H1 (cell line): Measurements from ENCODE around the gene SMU1. TPM values are rescaled to one million over a fixed set of nuclear protein-coding genes. Genes with fewer than 3 reads are reported as not detected.
A peak's percentile ranks its signal among the peaks of the same experiment; 100 is the strongest.

Experiments used
- BCL11A ChIP-seq, 2 experiments: IDR thresholded peaks; one replicate each; pipeline ENCODE4 v1.6.1; 2011; ENCODE audit warnings: low read depth in 2 of 2, low read length in 2 of 2, mild to moderate bottlenecking in 2 of 2
- EP300 ChIP-seq, 2 experiments: IDR thresholded peaks; 1 replicate in 1 of 2; 2 replicates in 1 of 2; pipeline ENCODE4 v1.6.1; 2011 to 2012; ENCODE audit warnings: low read depth in 2 of 2, low read length in 2 of 2, mild to moderate bottlenecking in 2 of 2, borderline replicate concordance in 1 of 2, inconsistent platforms in 1 of 2, moderate library complexity in 1 of 2
- EZH2 ChIP-seq: fragments of 200-600 bp; sonication (generic); IDR thresholded peaks from 2 replicates; pipeline ENCODE4 v1.7.1; 2012; ENCODE audit warnings: low read depth, mild to moderate bottlenecking, moderate library complexity, low read length, inconsistent platforms; ENCODE audit not compliant: severe bottlenecking
- GABPA ChIP-seq: IDR thresholded peaks from 2 replicates; pipeline ENCODE4 v1.6.1; 2011; ENCODE audit warnings: mild to moderate bottlenecking, low read length, moderate library complexity, borderline replicate concordance; ENCODE audit not compliant: insufficient read depth
- GTF2F1 ChIP-seq: IDR thresholded peaks from 2 replicates; pipeline ENCODE4 v1.6.1; 2012; ENCODE audit warnings: low read depth, low read length, improper control_type of control experiment, borderline replicate concordance
- HDAC2 ChIP-seq, 2 experiments: fragments of 300-600 bp in 1 of 2; sonication (generic) in 1 of 2; IDR thresholded peaks; 2 replicates each; pipeline ENCODE4 v1.6.1; 2011 to 2012; ENCODE audit warnings: low read depth in 2 of 2, low read length in 2 of 2, mild to moderate bottlenecking in 2 of 2, moderate library complexity in 2 of 2, borderline replicate concordance in 1 of 2, inconsistent platforms in 1 of 2
- JUND ChIP-seq: IDR thresholded peaks from 2 replicates; pipeline ENCODE4 v1.6.1; 2011; ENCODE audit warnings: mild to moderate bottlenecking, improper control_type of control experiment, low read length
- KDM1A ChIP-seq: fragments of 200-600, 300-600 bp; sonication (generic); IDR thresholded peaks from 2 replicates; pipeline ENCODE4 v1.7.1; 2016; ENCODE audit warnings: mild to moderate bottlenecking, low read length, borderline replicate concordance
- NANOG ChIP-seq: IDR thresholded peaks from 2 replicates; pipeline ENCODE4 v1.6.1; 2011; ENCODE audit warnings: low read length, low read depth, mild to moderate bottlenecking, inconsistent platforms; ENCODE audit not compliant: insufficient read depth, poor library complexity, severe bottlenecking
- POLR2A ChIP-seq, 2 experiments: IDR thresholded peaks; 1 replicate in 1 of 2; 2 replicates in 1 of 2; pipeline ENCODE4 v1.6.1; 2011; ENCODE audit warnings: low read depth in 2 of 2, low read length in 2 of 2, mild to moderate bottlenecking in 2 of 2; ENCODE audit errors: control extremely low read depth in 1 of 2
- POLR2AphosphoS5 ChIP-seq: IDR thresholded peaks from 2 replicates; pipeline ENCODE4 v1.6.1; 2011; ENCODE audit warnings: low read depth, low read length
- RAD21 ChIP-seq, 2 experiments: IDR thresholded peaks in 1 of 2; conservative IDR thresholded peaks in 1 of 2; 2 replicates each; pipeline ENCODE4 v1.6.1; 2011; ENCODE audit warnings: low read depth in 2 of 2, low read length in 2 of 2, improper control_type of control experiment in 1 of 2, inconsistent platforms in 1 of 2, mild to moderate bottlenecking in 1 of 2, moderate library complexity in 1 of 2
- SIN3A ChIP-seq, 2 experiments: IDR thresholded peaks in 1 of 2; conservative IDR thresholded peaks in 1 of 2; 2 replicates each; pipeline ENCODE4 v1.6.1; 2011 to 2012; ENCODE audit warnings: low read length in 2 of 2, improper control_type of control experiment in 1 of 2, low read depth in 1 of 2, mild to moderate bottlenecking in 1 of 2
- SIX5 ChIP-seq: IDR thresholded peaks from 2 replicates; pipeline ENCODE4 v1.6.1; 2011; ENCODE audit warnings: mild to moderate bottlenecking, low read depth, low read length
- SUZ12 ChIP-seq: fragments of 200-600 bp; sonication (generic); IDR thresholded peaks from 2 replicates; pipeline ENCODE4 v1.6.1; 2012; ENCODE audit warnings: mild to moderate bottlenecking, inconsistent platforms, low read length, moderate library complexity, mixed read lengths
- TAF1 ChIP-seq: IDR thresholded peaks from 2 replicates; pipeline ENCODE4 v1.6.1; 2011; ENCODE audit warnings: mild to moderate bottlenecking, low read depth, low read length
- TBP ChIP-seq: IDR thresholded peaks from 2 replicates; pipeline ENCODE4 v1.6.1; 2011; ENCODE audit warnings: low read depth, low read length, improper control_type of control experiment
- TCF12 ChIP-seq: IDR thresholded peaks from 2 replicates; pipeline ENCODE4 v1.6.1; 2011; ENCODE audit warnings: low read depth, mild to moderate bottlenecking, low read length
- TEAD4 ChIP-seq: IDR thresholded peaks from 2 replicates; pipeline ENCODE4 v1.6.1; 2012; ENCODE audit warnings: low read depth, low read length, inconsistent platforms, mixed read lengths
- polyA plus RNA-seq, 7 experiments: library from polyadenylated mRNA; depleted of rRNA in 3 of 7; stranded (reverse) in 5 of 7; unstranded in 2 of 7; fragments of >200 nt in 5 of 7; fragments of 200-250 nt in 2 of 7; gene quantifications; 1 replicate in 5 of 7; 2 replicates in 1 of 7; 4 replicates in 1 of 7; pipeline versions ENCODE4 v1.2.1 to v1.2.3, GENCODE V29; 2011 to 2013; ENCODE audit warnings: missing spikeins in 2 of 7, mixed read lengths in 2 of 7
- total RNA-seq: library from RNA; stranded (reverse); fragmentation: NEBNext Ultra II Directional; extraction: Animal tissue kit (Norgen Biotek cat#: 25700); gene quantifications from 2 replicates; pipeline ENCODE4 v1.2.1, GENCODE V29; 2021
- TF ChIP-seq, protein P1 (sequence below): IDR thresholded peaks from 2 replicates; pipeline ENCODE4 v1.6.1; 2011; ENCODE audit warnings: low read length, improper control_type of control experiment
- TF ChIP-seq, protein P2 (sequence below): IDR thresholded peaks from 2 replicates; pipeline ENCODE4 v1.6.1; 2012; ENCODE audit warnings: inconsistent platforms

Gene SMU1
- total and polyA plus RNA-seq, 2 of the 8 experiments (the other 6 are each of a cell fraction or from before 2014, with no cell fraction given): 8.4 to 26.0 TPM

DNA sequence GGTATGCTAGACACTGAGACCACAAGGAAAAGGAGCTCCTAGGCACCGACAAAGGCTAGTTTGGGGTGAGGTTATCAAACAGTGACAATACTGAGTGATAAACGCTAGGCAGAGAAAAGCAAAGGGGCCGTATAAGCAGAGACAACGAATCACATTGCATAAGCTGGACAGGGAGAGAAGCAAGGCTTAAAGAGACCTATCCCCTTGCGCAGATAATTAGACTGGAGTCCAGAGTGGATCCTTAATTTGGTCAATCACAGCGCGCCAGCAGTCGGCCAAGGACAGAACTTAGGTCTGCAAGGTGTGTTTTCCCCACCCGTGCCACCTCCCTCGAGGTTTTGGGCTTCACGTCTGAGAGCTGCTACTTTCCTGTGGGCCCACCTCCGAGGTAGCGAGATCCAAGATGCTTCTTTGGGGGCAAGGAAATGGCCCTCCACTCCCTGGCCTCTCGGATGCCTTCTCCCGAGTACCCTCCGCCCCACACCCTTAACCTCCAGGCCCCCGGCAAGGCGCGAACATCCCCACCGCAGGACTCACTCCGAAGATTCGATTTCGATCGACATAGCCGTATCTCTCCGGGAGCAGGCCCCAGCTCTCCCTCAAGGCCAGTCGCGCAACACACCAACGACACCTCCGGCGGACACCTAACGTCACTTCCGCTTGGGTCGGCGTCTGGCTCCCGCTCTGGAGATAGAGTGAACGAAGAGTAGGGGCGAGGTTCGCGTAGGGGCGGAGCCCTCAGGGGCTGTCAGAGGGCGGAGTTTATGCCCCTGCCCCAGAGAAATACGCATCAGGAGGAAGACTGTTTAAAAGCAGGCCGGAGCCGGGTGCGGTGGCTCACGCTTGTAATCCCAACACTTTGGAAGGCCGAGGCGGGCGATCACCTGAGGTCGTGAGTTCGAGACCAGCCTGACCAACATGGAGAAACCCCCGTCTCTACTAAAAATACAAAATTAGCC is at the start of gene SMU1 (continued):
- TF ChIP-seq, protein P1, sequence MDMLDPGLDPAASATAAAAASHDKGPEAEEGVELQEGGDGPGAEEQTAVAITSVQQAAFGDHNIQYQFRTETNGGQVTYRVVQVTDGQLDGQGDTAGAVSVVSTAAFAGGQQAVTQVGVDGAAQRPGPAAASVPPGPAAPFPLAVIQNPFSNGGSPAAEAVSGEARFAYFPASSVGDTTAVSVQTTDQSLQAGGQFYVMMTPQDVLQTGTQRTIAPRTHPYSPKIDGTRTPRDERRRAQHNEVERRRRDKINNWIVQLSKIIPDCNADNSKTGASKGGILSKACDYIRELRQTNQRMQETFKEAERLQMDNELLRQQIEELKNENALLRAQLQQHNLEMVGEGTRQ: no peak
- TF ChIP-seq TBP (peak; percentile 86), POLR2A (IDR thresholded peaks at IDR 0.05; ENCODE audit: control extremely low read depth in 1 of 2, low read depth in 2 of 2, low read length in 2 of 2) (peak; percentile 82 to 92), TCF12 (no peak), GTF2F1 (no peak), TEAD4 (no peak), JUND (no peak), BCL11A (IDR thresholded peaks at IDR 0.05; ENCODE audit: low read depth in 2 of 2, low read length in 2 of 2) (no peak), RAD21 (IDR thresholded peaks at IDR 0.05 in 1 of 2, conservative IDR thresholded peaks at IDR 0.05 in 1 of 2; ENCODE audit: low read depth in 2 of 2, low read length in 2 of 2) (no peak), EP300 (IDR thresholded peaks at IDR 0.05; ENCODE audit: borderline replicate concordance in 1 of 2, low read depth in 2 of 2, low read length in 2 of 2) (no peak), EZH2 (no peak), GABPA (peak; percentile 93), SIN3A (conservative IDR thresholded peaks at IDR 0.05 in 1 of 2, IDR thresholded peaks at IDR 0.05 in 1 of 2; ENCODE audit: low read depth in 1 of 2, low read length in 2 of 2) (peak in 1 of 2 experiments; percentile 90; a peak in 2 of 4 replicates), TAF1 (peak; percentile 86; the same call in 1 of the 2 replicates), NANOG (no peak), HDAC2 (IDR thresholded peaks at IDR 0.05; ENCODE audit: borderline replicate concordance in 1 of 2, low read depth in 2 of 2, low read length in 2 of 2) (no peak), SUZ12 (no peak), POLR2AphosphoS5 (peak; percentile 96), SIX5 (0 out of 2 replicates have a peak, but pooled peaks have one; percentile 21), KDM1A (0 out of 2 replicates have a peak, but pooled peaks have one; percentile 83)
- TF ChIP-seq, protein P2, sequence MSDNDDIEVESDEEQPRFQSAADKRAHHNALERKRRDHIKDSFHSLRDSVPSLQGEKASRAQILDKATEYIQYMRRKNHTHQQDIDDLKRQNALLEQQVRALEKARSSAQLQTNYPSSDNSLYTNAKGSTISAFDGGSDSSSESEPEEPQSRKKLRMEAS: no peak
